ENCODE results near the gene IFNA2. TPM values are rescaled to one million over a fixed set of nuclear protein-coding genes. Genes with fewer than 3 reads are reported as not detected.

IFNA2 gene
- total RNA-seq, 2 experiments from 2014 or later = not detected

DNA sequence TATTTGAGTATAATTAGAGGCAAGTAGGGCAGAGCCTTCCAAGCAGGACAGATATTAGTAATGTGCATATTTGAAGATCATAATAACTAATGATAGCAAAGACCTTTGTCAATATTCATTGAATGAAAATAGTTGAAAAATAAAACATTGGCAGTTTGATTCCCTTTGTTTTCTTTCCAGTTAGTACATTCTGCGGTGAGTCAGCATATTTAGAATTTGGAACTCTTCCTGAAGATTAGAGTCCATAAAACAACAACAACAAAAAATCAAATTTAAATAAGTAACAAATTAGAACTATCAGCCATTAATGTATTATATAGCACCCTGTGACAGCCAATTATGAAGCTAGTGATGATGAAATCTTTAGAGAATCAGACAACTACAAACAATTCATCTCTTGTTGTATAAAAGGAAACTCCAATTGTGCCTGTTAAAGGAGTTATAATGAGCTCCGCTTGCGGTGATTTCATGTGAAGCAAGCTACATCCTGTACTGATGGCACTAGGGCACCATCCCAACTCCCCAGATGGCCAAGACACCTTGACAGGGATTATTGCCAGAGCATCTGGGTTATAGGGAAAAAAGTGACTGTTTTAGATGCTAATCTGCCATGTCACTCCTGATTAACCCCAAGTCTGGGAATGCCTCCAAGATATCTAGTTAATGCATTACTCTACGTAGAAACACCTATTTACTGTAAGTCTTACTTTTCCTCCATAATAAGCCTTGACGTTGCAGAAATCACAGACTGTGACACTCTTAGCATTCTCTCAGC is 30.5 kb upstream of the IFNA2 start:
- Histone ChIP-seq H3K27ac (ENCODE audit: low read depth in 1 of 2, low read length in 2 of 2) (no peak overlapping the region), H3K9me3 (ENCODE audit: control insufficient read depth in 1 of 2, insufficient read depth in 1 of 2, low read length in 2 of 2) (no peaks in the 10 kb centered on the region), H3K36me3 (ENCODE audit: insufficient read depth, low read length) (no peaks in the 10 kb centered on the region), H3K27me3 (ENCODE audit: control insufficient read depth in 1 of 2, insufficient read depth in 2 of 2, low read length in 2 of 2) (no peaks in the 10 kb centered on the region), H3K4me1 (ENCODE audit: insufficient read depth, low read length) (peaks cover 6% of the 10 kb centered on the region), H3K4me3 (ENCODE audit: low read length) (no peak overlapping the region)
- ChIA-PET POLR2A (no interaction called here), CTCF (interaction anchor here (1.1 kb wide), 1 partner anchor 19 kb away, joined by 3 read pairs; no protein-coding TSS in a partner anchor)
- H3K36me3 Mint-ChIP-seq (ENCODE audit: low read depth) = no peaks in the 10 kb centered on the region
- no peaks in the 10 kb centered on the region for H3K27me3 Mint-ChIP-seq
- H3K27ac Mint-ChIP-seq = no peak overlapping the region
- TF ChIP-seq CTCF (IDR thresholded peaks at IDR 0.05) = no peak
- DNase-seq = no peak
- ATAC-seq (ENCODE audit: poor library complexity) = no peak
- intact Hi-C loops (cut with DNase I, micrococcal nuclease) = no loop called here
- no peak overlapping the region for H3K4me3 Mint-ChIP-seq
- no peaks in the 10 kb centered on the region for H3K9me3 Mint-ChIP-seq
- no peaks in the 10 kb centered on the region for H3K4me1 Mint-ChIP-seq (ENCODE audit: low read depth)

GRCh38 chr9:21414220-21414940 is 29.2 kb upstream of the IFNA2 start:
- ATAC-seq (ENCODE audit: poor library complexity) (no peak), DNase-seq (no peak)
- no peaks in the 10 kb centered on the region for H3K4me1 Mint-ChIP-seq (ENCODE audit: low read depth)
- intact Hi-C loops (cut with DNase I, micrococcal nuclease) = no loop called here
- no peak overlapping the region for H3K4me3 ChIP-seq (ENCODE audit: low read length)
- CTCF ChIA-PET = no interaction called here
- no peak for TF ChIP-seq CTCF (IDR thresholded peaks at IDR 0.05)
- no peak overlapping the region for H3K27ac Mint-ChIP-seq
- H3K4me3 Mint-ChIP-seq = no peak overlapping the region
- no peaks in the 10 kb centered on the region for H3K27me3 Mint-ChIP-seq
- no peaks in the 10 kb centered on the region for H3K9me3 ChIP-seq (ENCODE audit: control insufficient read depth in 1 of 2, insufficient read depth in 1 of 2, low read length in 2 of 2)
- no peak overlapping the region for H3K27ac ChIP-seq (ENCODE audit: low read depth in 1 of 2, low read length in 2 of 2)
- peaks cover 6% of the 10 kb centered on the region for H3K4me1 ChIP-seq (ENCODE audit: insufficient read depth, low read length)
- H3K36me3 ChIP-seq (ENCODE audit: insufficient read depth, low read length) = no peaks in the 10 kb centered on the region
- POLR2A ChIA-PET = interaction anchor here (0.8 kb wide), 1 partner anchor 11 kb away, joined by 3 read pairs; no protein-coding TSS in a partner anchor
- H3K36me3 Mint-ChIP-seq (ENCODE audit: low read depth) = no peaks in the 10 kb centered on the region
- H3K9me3 Mint-ChIP-seq = no peaks in the 10 kb centered on the region
- no peaks in the 10 kb centered on the region for H3K27me3 ChIP-seq (ENCODE audit: control insufficient read depth in 1 of 2, insufficient read depth in 2 of 2, low read length in 2 of 2)

GRCh38 chr9:21413624-21414023 is 28.4 kb upstream of the IFNA2 start:
- intact Hi-C loops (cut with DNase I, micrococcal nuclease) = no loop called here
- Histone ChIP-seq H3K4me3 (ENCODE audit: low read length) (no peak overlapping the region), H3K27ac (ENCODE audit: low read depth in 1 of 2, low read length in 2 of 2) (no peak overlapping the region), H3K4me1 (ENCODE audit: insufficient read depth, low read length) (peaks cover 6% of the 10 kb centered on the region), H3K27me3 (ENCODE audit: control insufficient read depth in 1 of 2, insufficient read depth in 2 of 2, low read length in 2 of 2) (no peaks in the 10 kb centered on the region), H3K9me3 (ENCODE audit: control insufficient read depth in 1 of 2, insufficient read depth in 1 of 2, low read length in 2 of 2) (no peaks in the 10 kb centered on the region), H3K36me3 (ENCODE audit: insufficient read depth, low read length) (no peaks in the 10 kb centered on the region)
- DNase-seq = peak in 4 of 14 experiments; percentile 6 to 39 (median 18)
- Mint-ChIP-seq H3K36me3 (ENCODE audit: low read depth) (no peaks in the 10 kb centered on the region), H3K4me3 (no peak overlapping the region), H3K9me3 (no peaks in the 10 kb centered on the region), H3K27ac (no peak overlapping the region), H3K4me1 (ENCODE audit: low read depth) (no peaks in the 10 kb centered on the region), H3K27me3 (peaks cover 4% of the 10 kb centered on the region)
- POLR2A ChIA-PET = interaction anchor here (0.8 kb wide), 1 partner anchor 11 kb away, joined by 3 read pairs; no protein-coding TSS in a partner anchor
- CTCF ChIA-PET = no interaction called here
- ATAC-seq (ENCODE audit: poor library complexity) = peak; percentile 59
- TF ChIP-seq CTCF (IDR thresholded peaks at IDR 0.05) = peak; percentile 24
